ENCODE results near the gene SPATA3.
"Not testable (repeated sequence)": the region's sequence is repeated elsewhere in the genome, so short reads cannot be mapped to it uniquely, and the experiment has no call there.

SPATA3 gene

DNA sequence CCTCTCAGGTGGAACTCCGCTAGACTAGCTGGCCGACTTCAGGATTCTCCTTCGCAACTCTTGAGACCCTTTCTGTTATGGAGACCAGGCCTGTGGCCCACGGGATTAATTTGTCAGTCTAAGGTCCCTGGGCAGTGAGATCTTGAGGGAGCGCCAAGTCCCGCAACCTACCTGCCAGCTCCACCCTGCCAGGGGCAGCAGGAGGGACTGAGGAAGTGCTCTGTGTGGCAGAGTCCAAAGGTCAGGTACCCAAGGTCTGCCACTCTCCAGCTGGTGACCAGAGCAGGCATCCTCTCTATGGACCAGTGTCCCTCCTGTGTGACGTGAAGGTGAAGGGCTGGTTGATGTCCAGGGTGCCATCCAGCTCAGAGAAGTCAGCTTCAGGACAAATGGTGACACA lies 4.3 kb upstream of the SPATA3 start:
- DNase-seq (ENCODE audit: low read depth in 2 of 3, low spot score in 2 of 3): no peak

DNA sequence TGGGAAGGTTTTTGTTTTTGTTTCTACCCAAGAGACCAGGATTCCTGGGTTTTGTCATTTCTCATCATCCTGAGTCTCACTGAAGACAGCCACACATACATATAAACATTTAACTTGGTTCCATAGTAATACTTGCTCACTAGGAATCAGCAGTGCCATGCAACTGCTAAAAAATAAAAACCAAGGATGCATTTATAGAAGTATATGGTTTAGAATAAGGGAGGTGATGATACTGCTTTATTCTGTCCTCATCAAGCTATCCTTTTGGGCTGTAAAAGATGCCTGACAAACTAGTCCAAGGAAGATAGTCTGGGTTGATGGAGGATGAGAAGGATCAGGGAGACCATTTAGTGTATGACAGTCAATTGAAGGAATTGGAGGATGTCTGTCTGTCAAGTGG lies 740 bp downstream of the SPATA3 start:
- no peak for DNase-seq (ENCODE audit: low read depth in 2 of 3, low spot score in 2 of 3)

DNA sequence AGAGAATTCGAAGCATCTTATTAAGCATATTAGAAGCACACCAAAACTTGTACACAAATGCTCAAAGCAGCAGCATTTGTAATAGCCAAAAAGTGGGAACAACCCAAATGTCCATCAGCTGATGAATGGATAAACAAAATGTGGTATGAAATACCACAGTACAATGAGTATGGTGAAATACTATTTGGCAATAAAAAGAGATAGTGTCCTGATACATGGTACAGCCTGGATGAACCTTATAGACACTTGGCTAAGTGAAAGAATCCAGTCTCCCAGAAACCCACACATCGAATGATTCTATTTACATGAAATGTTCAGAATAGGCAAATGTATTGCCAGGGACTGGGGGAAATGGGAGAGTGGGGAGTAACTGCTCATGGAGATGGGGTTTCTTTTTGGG lies 3.0 kb downstream of the SPATA3 start:
- no peak for DNase-seq (ENCODE audit: low read depth in 2 of 3, low spot score in 2 of 3)

DNA sequence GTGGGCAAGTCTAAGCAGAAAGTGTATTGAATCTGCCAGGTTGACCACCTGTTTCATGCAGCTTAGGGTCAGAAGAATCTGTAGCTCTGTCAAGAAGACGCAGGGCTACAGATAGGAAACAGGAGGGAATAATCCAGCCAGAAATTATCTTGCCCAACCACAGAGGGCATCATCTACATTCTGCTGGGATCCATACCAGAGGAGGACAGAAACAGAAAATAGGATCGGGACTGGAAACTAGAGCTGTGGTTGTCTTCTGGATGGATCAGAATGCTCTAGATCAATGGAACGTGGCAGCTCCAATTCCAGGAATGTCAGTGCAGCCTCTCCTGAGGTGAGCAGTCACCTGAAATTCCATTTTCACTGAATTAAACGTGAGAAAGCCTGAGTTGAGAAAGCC lies 3.6 kb downstream of the SPATA3 start:
- no peak for DNase-seq (ENCODE audit: low read depth in 2 of 3, low spot score in 2 of 3)

DNA sequence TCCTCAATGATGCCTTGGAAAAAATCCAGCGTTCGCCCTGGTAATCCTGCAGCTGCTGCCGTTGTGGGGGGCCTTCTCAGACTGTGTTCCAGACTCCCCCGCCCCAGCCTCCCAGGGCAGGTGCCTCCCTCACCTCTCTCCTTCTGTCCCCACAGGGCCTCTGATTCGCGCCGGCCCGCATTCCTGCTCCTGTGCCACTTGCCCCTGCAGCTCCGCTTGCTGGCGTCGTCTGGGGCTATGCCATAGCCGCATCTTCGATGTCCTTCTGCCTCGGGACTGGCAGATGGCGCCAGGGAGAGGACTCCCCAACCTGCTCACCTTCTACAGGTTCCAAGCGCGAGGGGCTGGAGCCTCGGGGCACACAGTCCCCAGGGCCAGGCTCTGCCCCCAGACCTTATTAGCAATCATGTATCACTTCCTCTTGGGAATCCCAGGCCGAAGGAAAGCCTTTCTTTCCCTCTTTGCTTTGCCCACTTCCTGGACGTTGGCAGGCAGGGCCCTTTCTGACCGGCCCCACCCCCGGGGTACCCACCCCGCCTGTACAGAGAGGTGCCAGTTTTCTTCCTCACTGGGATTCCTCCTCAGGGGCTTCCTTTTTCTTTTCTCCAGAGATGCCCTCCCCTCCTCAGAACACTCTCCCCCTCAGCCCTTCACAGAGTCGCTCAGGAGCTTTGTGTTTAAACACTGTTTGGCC lies 4.4 kb downstream of the SPATA3 start:
- no peak for DNase-seq (ENCODE audit: low read depth in 2 of 3, low spot score in 2 of 3)

DNA sequence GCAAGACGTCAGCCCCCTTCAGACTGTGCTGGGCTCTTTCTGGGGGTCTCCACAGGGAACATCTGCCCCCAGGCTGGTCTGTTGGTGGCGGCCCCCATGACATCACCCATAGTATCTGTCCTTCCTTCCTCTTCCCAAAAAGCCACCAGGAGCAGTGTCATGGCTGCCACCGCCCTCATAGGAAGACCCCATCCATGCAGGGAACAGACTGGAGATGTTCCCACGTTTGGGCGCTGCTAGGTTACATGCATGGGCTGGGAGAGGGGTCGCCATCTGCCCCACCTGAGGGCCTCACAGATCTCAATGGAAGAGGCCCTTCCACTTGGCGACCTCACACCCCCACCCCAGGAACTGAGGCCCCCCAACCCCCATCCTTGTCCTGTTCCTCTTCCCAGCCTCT lies 5.1 kb downstream of the SPATA3 start:
- no peak for DNase-seq (ENCODE audit: low read depth in 2 of 3, low spot score in 2 of 3)

DNA sequence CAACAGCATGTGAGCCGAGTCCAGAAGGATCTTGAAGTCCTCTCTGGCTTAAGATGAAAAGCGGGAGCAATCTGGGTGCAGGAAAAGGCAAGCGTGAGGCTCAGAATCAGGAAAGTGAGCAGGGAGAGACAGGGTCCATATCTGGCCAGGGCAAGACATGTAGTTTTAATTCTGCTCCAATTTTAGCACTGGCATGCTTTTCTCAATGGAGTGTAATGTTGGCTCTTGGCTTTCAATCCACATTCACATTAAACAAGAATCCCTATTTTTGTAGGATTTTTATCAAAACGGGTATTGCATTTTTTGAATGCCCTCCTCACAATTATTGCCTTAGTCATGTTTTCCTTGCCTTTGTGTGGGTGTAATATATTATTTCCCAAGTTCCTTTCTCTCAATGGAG lies 6.0 kb downstream of the SPATA3 start:
- no peak for DNase-seq (ENCODE audit: low read depth in 2 of 3, low spot score in 2 of 3)

DNA sequence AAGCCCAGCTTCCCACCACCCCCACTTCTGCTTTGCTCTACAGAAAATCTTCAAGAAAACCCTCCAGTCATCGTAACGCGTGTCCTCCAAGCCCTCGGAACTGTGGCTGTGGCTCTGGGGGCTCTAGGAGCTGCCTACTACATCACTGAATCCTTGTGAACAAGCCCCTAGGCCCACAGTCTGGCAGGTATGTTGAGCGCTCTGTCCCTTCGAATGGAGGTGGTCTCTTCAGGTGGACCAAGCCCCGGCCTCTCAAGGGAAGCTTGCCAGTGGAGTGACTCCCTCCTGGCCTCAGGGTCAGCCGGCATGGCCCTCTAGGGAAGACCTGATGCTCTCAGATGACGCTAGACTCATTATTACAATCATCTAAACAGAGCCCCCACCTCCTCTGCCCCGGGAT lies 6.7 kb downstream of the SPATA3 start:
- no peak for DNase-seq (ENCODE audit: low read depth in 2 of 3, low spot score in 2 of 3)

DNA sequence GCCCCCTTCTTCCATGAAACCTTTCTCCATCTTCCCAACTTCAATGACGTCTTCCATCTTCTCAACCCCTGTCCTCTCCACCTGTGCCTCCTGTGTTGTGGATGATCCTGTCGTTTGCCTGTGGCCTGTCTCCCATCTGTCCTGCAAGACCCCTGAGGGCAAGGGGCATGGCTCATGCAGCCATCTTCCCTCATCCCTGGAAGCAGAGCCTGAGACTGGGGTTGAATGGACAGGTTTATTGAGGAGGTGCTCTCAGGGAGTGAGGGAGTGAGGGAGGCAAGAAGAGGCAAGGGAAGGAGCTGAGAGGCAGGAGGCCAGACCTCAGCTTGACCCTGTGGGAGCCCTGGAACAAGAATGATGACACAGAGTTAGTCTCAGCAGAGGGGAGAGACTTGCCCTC lies 7.3 kb downstream of the SPATA3 start:
- no peak for DNase-seq (ENCODE audit: low read depth in 2 of 3, low spot score in 2 of 3)

DNA sequence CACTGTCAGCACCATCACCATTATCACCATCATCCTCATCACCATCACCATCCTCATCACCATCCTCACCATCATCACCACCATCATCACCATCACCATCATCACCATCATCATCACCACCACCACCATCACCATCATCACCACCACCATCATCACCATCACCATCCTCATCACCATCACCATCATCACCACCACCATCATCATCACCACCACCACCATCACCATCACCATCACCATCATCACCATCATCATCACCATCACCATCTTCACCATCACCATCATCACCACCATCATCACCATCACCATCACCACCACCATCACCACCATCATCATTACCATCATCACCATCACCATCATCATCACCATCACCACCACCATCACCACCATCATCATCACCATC lies 9.0 kb downstream of the SPATA3 start:
- DNase-seq (ENCODE audit: low read depth in 2 of 3, low spot score in 2 of 3): not testable (repeated sequence)

DNA sequence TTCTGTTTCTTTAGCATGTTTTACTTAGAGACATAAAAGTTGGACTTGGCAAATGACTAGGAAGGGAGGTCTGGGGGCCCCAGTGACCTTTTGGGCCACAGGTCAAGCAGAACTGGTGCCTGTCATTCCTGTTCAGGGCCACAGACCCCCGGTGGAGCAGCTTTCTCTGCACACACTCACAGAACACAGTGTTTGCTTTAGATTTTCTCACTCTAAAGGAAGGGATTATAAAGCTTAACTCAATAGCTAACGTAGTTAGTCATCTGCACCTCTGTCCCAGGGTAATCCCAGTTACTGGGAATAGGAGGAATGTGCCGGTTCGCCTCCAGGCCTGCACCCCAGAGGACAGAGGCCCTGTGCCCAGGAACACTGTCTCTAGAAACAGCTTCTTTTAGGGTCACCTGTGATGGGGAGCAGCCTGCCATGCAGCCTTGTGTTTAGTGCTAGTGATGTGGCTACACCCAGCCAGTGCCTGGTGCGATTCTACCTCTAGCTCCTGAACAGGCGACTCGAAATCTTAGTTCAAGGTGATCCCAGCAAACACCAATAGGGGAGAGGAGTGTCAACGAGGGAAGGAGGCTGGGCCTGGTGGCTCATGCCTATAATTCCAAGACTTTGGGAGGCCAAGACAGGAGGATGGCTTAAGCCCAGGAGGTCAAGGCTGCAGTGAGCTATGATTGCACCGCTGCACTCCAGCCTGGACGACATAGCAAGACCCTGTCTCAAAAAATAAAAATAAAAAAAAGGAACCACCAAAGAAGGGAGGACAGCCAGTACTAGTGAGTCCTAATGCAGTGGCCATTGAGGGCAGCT lies 11.6 kb downstream of the SPATA3 start:
- DNase-seq (ENCODE audit: low read depth in 2 of 3, low spot score in 2 of 3): no peak

DNA sequence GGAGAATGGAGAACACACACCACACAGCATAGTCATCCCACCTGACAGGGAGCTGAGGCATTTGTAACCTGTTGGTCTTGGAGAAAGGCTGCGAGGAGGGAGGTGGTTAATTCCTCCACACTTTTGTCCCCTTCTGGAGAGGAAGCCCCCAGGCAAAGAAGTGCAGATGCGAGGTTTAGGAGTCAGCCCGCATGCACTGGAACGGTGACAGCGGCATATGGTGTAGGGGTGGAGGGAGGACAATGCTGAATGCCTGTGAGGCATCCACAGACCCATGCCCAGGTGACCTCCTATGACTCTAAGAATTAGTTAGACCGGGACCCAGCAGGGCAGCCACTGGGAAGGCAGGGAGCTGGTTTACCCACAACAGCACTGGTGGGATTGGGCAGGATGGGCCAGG lies 12.2 kb downstream of the SPATA3 start:
- no peak for DNase-seq (ENCODE audit: low read depth in 2 of 3, low spot score in 2 of 3)

DNA sequence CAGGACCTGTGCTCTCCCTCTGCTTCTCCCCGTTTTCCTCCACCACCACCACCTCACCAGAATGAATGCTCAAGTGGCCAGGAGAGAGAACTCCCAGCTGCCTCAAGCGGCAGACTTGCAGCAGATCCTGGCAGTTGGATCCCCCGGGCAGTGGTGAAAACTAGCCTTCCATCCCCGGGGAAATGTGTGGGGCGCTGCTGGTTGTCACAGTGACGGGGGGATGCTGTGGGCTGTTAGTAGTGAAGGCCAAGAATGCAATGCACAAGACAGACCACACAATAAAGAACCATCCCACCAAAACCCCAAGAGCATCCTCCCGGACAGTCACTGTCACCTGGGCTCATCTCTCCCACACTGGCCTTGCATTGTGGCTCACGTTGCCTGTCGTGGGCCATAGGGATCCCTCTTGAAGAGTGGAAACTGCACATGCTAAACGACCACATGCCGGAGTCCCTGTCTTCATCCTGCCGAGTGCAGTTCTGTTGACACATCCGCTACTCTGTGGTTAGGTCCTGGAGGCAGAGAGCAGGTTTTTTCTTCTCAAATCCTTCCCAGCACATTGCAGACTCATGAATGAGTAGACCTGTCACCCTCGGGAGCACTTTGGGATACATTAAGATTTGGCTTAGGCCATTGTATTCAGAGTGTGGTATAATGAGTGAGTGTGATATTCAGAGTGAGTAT lies 13.5 kb downstream of the SPATA3 start:
- DNase-seq (ENCODE audit: low read depth in 2 of 3, low spot score in 2 of 3): no peak

DNA sequence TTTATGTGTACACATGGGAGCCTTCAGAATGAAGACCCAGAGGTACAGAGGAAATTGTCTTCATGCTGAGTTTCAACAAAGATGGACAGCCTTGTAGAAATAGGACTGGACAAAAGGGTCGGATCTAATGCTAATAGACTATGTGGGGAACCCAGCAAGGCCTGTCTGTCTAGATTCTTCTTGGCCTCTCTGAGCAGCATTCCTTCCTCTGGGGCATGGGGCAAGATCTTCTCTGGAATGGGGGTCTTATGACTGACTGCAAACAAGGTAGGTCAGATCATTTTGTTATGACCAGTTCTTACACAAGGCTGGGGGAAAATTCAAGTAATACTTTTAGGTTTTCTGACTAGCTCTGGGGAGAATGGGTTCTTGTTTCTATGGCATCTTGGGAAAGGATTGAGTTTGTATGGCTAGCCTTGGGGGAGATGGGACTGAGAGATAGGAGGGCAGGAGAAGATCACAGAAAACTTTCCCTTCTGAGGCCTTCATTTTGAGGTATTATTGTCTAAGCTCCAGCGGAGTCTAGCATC lies 14.3 kb downstream of the SPATA3 start:
- DNase-seq (ENCODE audit: low read depth in 2 of 3, low spot score in 2 of 3): no peak

DNA sequence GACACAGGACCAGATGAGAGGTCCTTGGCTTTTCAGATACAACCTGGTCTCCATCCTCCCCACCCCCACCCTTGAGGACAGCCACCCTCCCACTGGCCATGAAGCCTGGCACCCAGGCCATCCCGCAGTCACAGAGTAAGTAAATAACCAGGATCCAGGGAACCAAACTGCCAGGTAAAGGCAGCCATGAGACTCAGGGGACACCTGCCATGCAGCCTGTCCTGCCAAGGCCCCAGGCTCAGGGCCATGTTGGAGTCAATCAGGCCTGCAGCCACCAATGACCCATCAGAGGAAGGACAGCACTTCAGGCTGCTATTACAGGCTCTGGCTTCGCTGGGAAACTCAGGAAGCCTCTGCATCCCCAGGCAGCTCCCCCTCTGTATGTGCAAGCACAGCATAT lies 15.6 kb downstream of the SPATA3 start:
- no peak for DNase-seq (ENCODE audit: low read depth in 2 of 3, low spot score in 2 of 3)

DNA sequence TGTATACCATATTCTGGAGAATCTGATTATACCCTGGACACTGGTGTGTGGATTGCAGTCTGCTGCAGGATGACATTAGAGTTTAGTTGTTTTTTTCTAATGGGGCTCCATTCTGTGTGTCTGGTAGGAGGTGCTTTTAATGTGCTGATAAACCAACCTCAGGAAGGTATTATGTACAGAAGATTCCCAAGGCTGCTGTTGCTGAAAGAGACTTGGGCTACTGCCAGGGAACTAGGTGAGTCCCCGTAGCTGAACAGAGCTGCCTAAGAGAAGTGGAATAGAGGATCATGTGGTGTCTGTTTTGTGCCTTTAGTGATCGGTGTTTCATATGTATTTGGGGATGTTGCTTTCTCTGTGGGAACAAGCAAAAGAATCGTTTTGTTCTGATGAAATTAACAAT lies 16.5 kb downstream of the SPATA3 start:
- no peak for DNase-seq (ENCODE audit: low read depth in 2 of 3, low spot score in 2 of 3)

DNA sequence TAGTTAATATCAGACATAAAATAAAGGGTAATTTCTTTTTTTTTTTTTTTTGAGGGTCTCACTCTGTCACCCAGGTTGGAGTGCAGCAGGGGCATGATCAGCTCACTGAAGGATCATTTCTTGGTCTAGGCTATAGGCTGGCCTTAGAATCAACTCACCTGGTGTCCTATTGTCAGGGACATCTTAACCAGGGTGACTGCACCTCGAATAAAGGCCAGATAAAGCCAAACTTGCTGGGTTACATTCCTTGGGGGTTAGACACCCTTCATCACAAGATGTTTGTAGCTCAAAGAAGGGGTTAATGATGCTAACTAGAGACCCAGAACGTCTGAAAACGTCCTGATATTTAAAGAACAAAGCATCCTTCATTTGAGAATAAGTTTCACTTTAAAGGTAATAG lies 17.9 kb downstream of the SPATA3 start:
- DNase-seq (ENCODE audit: low read depth in 2 of 3, low spot score in 2 of 3): no peak

DNA sequence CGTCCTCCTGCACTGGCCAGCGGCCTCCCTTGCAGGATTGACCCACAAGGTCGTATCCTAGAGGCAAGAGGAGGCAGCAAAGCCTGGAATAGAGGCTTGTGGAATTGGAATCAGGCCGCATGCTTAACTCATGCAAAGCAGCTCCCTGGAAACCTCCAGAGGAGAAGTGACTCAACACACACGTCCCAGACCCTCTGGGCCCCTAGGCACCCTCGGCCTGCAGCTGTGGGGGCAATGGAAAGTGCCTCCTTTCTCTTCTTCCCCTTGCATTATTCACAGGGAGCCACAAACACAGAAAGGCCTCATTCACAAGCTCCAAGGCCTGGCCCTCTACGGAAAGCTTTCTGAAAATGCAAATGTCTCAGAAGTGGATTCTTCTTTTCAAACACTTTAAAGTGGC lies 19.6 kb downstream of the SPATA3 start:
- no peak for DNase-seq (ENCODE audit: low read depth in 2 of 3, low spot score in 2 of 3)

DNA sequence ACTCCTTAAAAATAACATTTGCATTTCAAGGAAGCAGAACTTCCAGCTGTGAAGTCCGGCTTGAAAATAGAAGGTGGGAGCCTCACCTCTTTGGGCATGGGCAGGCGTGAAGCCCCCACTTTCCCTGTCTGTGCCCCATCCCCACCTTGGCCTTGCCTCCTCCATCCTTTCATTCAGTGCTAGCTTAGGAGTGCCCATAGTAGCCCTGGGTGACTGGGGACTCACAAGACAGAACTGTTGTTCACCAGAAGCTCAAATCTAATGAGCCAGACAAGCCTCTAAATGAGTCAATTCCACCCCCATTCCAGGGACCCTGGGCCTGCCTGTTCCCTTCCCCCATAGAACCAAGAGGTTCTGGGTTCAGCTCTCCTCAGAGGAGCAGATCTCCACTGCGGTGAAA lies 20.0 kb downstream of the SPATA3 start:
- no peak for DNase-seq (ENCODE audit: low read depth in 2 of 3, low spot score in 2 of 3)

DNA sequence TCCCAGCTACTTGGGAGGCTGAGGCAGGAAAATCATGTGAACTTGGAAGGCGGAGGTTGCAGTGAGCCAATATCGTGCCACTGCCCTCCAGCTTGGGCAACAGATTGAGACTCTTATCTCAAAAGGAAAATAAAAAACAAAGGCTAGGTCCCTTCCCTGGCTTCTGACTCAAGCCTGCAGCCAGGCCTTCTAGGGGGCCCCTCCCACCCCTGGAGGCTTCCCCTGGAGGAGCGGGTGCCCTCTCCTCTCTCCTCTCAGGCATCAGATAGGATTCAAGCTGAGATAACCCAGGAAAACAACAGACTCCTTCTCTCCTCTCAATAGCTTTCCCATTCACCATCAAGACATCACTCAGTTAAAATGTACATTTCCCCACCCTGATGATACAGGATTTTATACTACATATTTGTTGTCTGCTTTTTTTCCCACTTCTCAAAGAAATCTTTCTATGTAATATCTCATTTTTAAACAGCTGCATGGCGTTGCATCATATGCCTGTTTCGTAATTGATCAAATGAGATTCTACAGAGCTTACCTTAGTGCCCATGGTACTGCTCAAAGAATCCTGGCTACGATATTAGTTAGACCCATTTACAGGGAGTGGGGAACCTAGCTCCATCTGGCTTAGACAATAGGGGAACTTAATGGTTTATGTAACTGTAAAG lies 20.8 kb downstream of the SPATA3 start:
- no peak for DNase-seq (ENCODE audit: low read depth in 2 of 3, low spot score in 2 of 3)

DNA sequence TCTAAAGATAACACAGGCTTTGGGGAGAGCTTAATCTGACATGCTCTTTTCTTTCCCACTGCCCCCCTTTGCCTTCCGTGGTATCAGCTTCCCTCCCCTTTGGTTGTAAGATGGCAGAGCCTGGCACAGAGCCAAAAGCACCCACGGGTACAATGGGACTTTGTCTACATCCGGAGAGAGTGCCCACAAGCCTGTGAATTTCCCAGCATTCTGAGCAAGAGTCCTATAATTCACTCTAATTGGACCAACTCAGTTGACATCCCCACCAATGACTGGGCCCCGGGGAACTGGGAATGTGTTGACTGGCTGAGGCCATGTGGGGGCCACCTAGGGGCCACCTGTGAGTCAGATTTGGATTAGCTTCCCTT lies 21.3 kb downstream of the SPATA3 start:
- no peak for DNase-seq (ENCODE audit: low read depth in 2 of 3, low spot score in 2 of 3)

DNA sequence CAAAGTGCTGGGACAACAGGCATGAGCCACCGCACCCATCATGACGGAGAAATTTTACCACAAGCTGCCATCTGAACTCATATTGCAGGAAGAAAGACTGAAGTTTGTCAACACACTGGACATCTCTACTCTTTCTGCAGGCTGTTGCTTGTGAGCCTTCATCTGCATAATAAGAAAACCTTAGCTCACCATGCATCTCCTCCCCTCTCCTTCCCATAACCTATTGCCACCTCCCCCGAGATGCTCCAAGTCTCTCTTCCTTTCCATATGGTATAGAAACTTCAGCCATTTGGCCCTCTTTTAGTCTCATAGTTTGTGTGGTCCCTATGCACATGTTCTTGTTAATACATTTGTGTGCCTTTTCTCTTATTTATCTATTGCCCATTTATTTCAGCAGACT lies 22.3 kb downstream of the SPATA3 start:
- no peak for DNase-seq (ENCODE audit: low read depth in 2 of 3, low spot score in 2 of 3)
